Stomach (tissue), 9 donors: ENCODE results near the gene PBXIP1. TPM values are rescaled to one million over a fixed set of nuclear protein-coding genes. Genes with fewer than 3 reads are reported as not detected.

Source experiments
- DNase-seq, 2 donors: peaks; one replicate each; pipeline versions ENCODE4 v3.0.0 to v3.0.0-alpha.2; 2013 to 2019
- H3K27ac ChIP-seq, 5 donors: fragments of 200-600 bp in 4 of 5; sonication (generic) in 4 of 5; one replicate each; pipeline ENCODE4 v1.5.1; 2013 to 2019; ENCODE audit warnings: mild to moderate bottlenecking in 1 of 5, moderate library complexity in 1 of 5
- H3K27me3 ChIP-seq, 3 donors: fragments of 200-600 bp; sonication (generic); one replicate each; pipeline ENCODE4 v1.5.1; 2017 to 2019; ENCODE audit warnings: mixed run types in 1 of 3
- H3K36me3 ChIP-seq, 4 donors: fragments of 200-600 bp; sonication (generic); 1 replicate in 3 of 4; 2 replicates in 1 of 4; pipeline ENCODE4 v1.5.1; 2016 to 2019
- H3K4me1 ChIP-seq, 4 donors: fragments of 200-600 bp; sonication (generic); one replicate each; pipeline ENCODE4 v1.5.1; 2016 to 2019
- H3K4me3 ChIP-seq, 4 donors: fragments of 200-600 bp; sonication (generic) in 3 of 4; one replicate each; pipeline ENCODE4 v1.5.1; 2016 to 2019; ENCODE audit warnings: mild to moderate bottlenecking in 1 of 4
- H3K9me3 ChIP-seq, 4 donors: fragments of 200-600 bp; sonication (generic); one replicate each; pipeline ENCODE4 v1.5.1; 2016 to 2019
- CTCF ChIP-seq, 7 experiments: fragments of 450-650 bp in 4 of 7; fragments of 200-600 bp in 3 of 7; sonication (generic) in 3 of 7; IDR thresholded peaks; one replicate each; pipeline ENCODE4 v1.5.1; 2016 to 2019; ENCODE audit warnings: antibody characterized with exemption in 7 of 7, control low read depth in 2 of 7, mild to moderate bottlenecking in 1 of 7
- EP300 ChIP-seq: sonication (generic); formaldehyde crosslinking; IDR thresholded peaks from one replicate; pipeline ENCODE4 v1.6.1; 2017; ENCODE audit warnings: antibody characterized with exemption
- POLR2A ChIP-seq, 4 donors: fragments of 450-650 bp; IDR thresholded peaks; one replicate each; pipeline ENCODE4 v1.6.1; 2016; ENCODE audit warnings: antibody characterized with exemption in 4 of 4, control low read depth in 2 of 4, mild to moderate bottlenecking in 1 of 4, moderate library complexity in 1 of 4
- POLR2AphosphoS5 ChIP-seq, 3 donors: sonication (generic); formaldehyde crosslinking; IDR thresholded peaks; one replicate each; pipeline ENCODE4 v1.6.1; 2016; ENCODE audit warnings: antibody characterized with exemption in 3 of 3
- WGBS, 5 donors: extraction: QIAGEN DNeasy Blood & Tissue Kit in 3 of 5; methylation state at CpG; one replicate each; pipeline versions ENCODE4 v1.1.5 to v1.1.7; 2013 to 2018; 5-methylcytosine and 5-hydroxymethylcytosine counted together
- intact Hi-C: fragments of 100-400 bp; cut with DNase I; formaldehyde crosslinking; loops from one replicate; pipeline ENCODE4 v1.15.1; 2023; ENCODE audit warnings: low total_unique reads
- polyA plus RNA-seq, 3 donors: library from polyadenylated mRNA; stranded (reverse); fragments of 200-250 nt; gene quantifications; one replicate each; pipeline ENCODE4 v1.2.3, GENCODE V29; 2013
- total RNA-seq, 5 donors: library from RNA; depleted of rRNA; stranded (reverse); fragments of >200 nt; gene quantifications; one replicate each; pipeline versions ENCODE4 v1.1.0 to v1.2.3, GENCODE V29; 2014 to 2016
- donor health status: healthy with polysubstance abuse.
- donor health status: Bipolar disorder and iron deficiency.
- donor health status: healthy.

Gene PBXIP1
- total and polyA plus RNA-seq, 8 donors: 19.7 to 123 (median 71.7) TPM

GRCh38 chr1:154956544-154956941 is 644 bp upstream of the PBXIP1 start:
- peak overlapping the region; percentile 57 to 61 (median 59) for H3K4me3 ChIP-seq
- no peaks in the 10 kb centered on the region for H3K9me3 ChIP-seq
- H3K27me3 ChIP-seq: no peaks in the 10 kb centered on the region
- intact Hi-C loops: no loop called here
- peaks cover 60 to 93% (median 84%) of the 10 kb centered on the region in 4 donors for H3K4me1 ChIP-seq
- peaks cover 12 to 25% (median 23%) of the 10 kb centered on the region in 4 donors for H3K36me3 ChIP-seq
- peak overlapping the region; percentile 81 to 86 (median 85) for H3K27ac ChIP-seq
- DNase-seq: peak in 1 of 2 donors; percentile 59
- WGBS, 5 donors: 7 to 18% (median 12%) methylated on average over 6 of the region's 6 CpGs
- TF ChIP-seq POLR2AphosphoS5 (IDR thresholded peaks at IDR 0.05) (no peak), EP300 (no peak), CTCF (IDR thresholded peaks at IDR 0.05) (no peak), POLR2A (IDR thresholded peaks at IDR 0.05) (no peak)

GRCh38 chr1:154955039-154955717 is 721 bp downstream of the PBXIP1 start:
- Histone ChIP-seq H3K27me3 (no peaks in the 10 kb centered on the region), H3K4me3 (peak overlapping the region; percentile 57 to 61 (median 59)), H3K4me1 (peaks cover 55 to 94% (median 79%) of the 10 kb centered on the region in 4 donors), H3K27ac (peak overlapping the region; percentile 81 to 86 (median 85)), H3K9me3 (no peaks in the 10 kb centered on the region), H3K36me3 (peaks cover 19 to 38% (median 36%) of the 10 kb centered on the region in 4 donors)
- peak in 2 of 3 donors; percentile 5 to 18 for TF ChIP-seq POLR2AphosphoS5 (IDR thresholded peaks at IDR 0.05)
- TF ChIP-seq CTCF (IDR thresholded peaks at IDR 0.05): no peak
- peak; percentile 63 to 93 for DNase-seq
- WGBS, 5 donors: 0 to 12% (median 6%) methylated on average over 3 to 4 of the region's 4 CpGs
- intact Hi-C loops: no loop called here

GRCh38 chr1:154954541-154954940 is 1.4 kb downstream of the PBXIP1 start:
- intact Hi-C loops: no loop called here
- H3K4me1 ChIP-seq: peaks cover 54 to 88% (median 73%) of the 10 kb centered on the region in 4 donors

GRCh38 chr1:154953611-154954038 is 2.3 kb downstream of the PBXIP1 start:
- intact Hi-C loops: no loop called here
- no peak for DNase-seq
- Histone ChIP-seq H3K27me3 (no peaks in the 10 kb centered on the region), H3K4me3 (no peak overlapping the region), H3K4me1 (peaks cover 54 to 79% (median 67%) of the 10 kb centered on the region in 4 donors), H3K27ac (peak overlapping the region in 3 of 5 donors; percentile 32 to 64 (median 43)), H3K9me3 (no peaks in the 10 kb centered on the region), H3K36me3 (peaks cover 14 to 38% (median 36%) of the 10 kb centered on the region in 4 donors)
- TF ChIP-seq CTCF (IDR thresholded peaks at IDR 0.05) (no peak), EP300 (no peak), POLR2A (IDR thresholded peaks at IDR 0.05) (no peak), POLR2AphosphoS5 (IDR thresholded peaks at IDR 0.05) (no peak)
- 44 to 60% (median 51%) methylated on average over 1 to 2 of the region's 2 CpGs for WGBS, 5 donors

More at GRCh38 chr1:154954541-154954940, 1.4 kb downstream of the PBXIP1 start:
- Histone ChIP-seq H3K9me3 (no peaks in the 10 kb centered on the region), H3K27ac (peak overlapping the region in 3 of 5 donors; percentile 83 to 85 (median 85)), H3K36me3 (peaks cover 24 to 40% (median 38%) of the 10 kb centered on the region in 4 donors), H3K27me3 (no peaks in the 10 kb centered on the region), H3K4me3 (peak overlapping the region in 3 of 4 donors; percentile 58 to 61 (median 60))
- peak in 1 of 2 donors; percentile 4 for DNase-seq
- no peak for TF ChIP-seq POLR2AphosphoS5 (IDR thresholded peaks at IDR 0.05)
- TF ChIP-seq CTCF (IDR thresholded peaks at IDR 0.05): no peak
- TF ChIP-seq POLR2A (IDR thresholded peaks at IDR 0.05): no peak
- TF ChIP-seq EP300: no peak
- 62 to 84% (median 75%) methylated on average over 3 of the region's 3 CpGs for WGBS, 5 donors
